Inferior parietal cortex (tissue), 1 donor: Measurements from ENCODE around the gene PTHLH.

ENCODE experiments used
- DNase-seq: peaks from one replicate; pipeline ENCODE4 v3.0.0-alpha.2; 2016; ENCODE audit errors: extremely low spot score

The PTHLH gene

GRCh38 chr12:27972721-27973120, at the start of gene PTHLH:
TSS of gene PTHLH (minus strand) at chr12:27972733. CDS start at chr12:27969494, 3,239 bp downstream.
- DNase-seq = no peak

DNA sequence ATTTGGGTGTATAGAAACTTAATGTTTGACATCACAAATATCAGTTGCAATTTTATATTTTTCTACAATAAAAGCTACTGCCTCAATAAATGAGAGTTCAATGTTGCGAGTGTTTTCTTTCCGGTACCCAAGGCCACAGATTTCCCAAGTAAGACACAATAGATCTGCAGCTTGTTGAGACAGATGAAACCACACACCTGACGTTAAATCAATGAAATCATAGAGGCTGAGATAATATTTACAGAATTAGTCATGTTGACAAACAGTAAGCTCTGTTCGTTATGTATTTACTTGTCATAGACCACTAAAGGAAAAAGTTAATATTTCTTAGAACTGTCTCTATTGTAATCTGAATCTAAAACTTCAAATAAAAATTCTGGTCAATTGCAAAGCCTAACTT, 49.2 kb upstream of the PTHLH start:
- DNase-seq = no peak

DNA sequence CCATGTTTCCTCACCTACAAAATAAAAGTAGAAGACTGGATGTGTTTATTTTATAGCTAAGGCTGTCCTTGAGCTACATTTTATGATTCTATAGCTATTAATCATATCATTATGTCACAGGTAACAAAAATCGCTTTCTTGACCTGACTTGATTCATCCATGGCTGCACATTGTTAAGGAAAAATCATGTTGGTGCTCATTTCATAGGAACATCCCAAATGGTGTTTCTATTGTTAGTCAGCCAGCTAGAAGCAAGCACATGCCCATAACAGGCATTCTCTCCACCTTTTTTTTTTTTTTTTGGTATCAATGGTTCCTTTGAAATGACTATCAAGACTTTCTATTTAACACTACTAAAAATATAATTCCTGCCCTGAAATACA, 45.3 kb upstream of the PTHLH start:
- DNase-seq = no peak

DNA sequence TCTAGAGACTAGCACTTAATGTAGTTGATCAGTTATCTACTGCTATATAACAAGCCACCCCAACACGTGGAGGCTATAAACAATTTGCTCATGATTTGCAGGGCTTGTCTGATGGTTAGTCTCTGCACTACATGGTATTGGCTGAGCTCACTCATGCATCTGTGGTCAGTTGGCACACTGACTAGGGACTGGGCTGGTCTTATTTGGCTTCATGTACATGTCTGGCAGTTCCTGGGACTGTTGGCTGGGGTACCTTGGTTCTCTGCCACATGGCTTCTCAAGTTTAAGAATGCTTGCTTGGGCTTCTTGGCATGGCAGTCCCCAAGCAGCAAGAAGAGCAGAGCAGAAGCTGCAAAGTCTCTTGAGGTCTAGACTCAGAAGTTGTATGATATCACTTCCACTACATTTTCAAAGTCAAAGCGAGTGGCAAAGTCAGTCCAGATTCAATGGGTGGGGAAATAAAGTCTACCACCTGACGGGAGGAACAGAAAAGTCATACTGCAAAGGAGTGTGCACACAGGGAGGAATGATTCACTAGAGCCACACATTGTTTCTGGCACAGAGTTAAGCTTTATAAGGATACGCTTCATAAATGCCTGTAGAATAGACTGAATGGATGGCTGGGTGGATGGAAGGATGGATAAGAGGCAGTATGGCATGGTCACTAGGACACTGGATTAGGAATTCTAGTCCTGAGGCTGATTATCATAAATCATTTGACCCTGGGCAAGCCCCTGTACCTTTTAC, 44.8 kb upstream of the PTHLH start:
- no peak for DNase-seq

DNA sequence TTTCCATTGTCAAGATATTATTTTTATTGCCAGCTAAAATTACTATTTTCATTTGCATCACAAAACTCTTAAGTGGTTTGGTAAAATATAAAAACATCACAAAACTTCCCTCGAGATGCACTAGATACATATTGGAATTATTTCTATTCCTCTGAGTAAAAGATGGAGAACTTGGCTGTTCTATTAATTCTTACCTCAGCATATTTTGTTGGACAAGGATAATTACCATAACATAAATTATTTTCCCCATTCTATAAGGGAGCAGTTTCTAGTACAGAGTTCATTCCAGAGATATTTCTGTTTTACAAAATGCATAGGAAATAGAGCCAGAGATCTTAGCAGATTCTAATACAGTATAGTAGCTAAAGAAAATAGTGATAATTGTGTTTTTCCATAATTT, 42.6 kb upstream of the PTHLH start:
- no peak for DNase-seq

- DNase-seq = no peak
Measured at GRCh38 chr12:28014196-28014595, 41.7 kb upstream of the PTHLH start.

DNA sequence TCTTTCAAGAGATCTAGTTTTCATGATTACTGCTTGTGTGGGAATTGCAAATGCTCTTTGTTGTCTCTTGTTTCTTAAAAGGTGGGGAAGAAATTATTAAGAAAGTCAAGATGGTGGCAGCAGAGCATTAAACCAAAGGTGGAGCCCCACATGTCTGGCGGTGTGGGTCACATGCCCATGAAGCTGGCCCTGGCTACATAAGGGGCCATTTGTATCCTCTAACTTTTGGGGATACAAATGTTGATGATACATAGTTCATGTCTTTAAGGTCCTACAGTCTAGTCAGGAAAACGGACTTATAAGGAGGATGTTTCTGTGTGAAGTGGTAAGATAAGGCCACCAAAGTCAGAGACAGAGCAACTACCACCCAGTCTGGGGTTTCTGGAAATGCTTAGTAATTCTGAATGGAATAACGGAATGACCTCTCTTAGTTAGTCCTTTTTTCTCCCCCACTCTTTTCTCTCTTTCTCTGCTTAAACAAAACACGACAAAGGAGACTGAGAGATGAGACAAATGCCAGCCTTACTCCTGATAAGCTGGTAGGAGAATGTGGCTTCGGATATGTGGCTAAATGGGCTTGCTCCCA, 39.9 kb upstream of the PTHLH start:
- no peak for DNase-seq

DNA sequence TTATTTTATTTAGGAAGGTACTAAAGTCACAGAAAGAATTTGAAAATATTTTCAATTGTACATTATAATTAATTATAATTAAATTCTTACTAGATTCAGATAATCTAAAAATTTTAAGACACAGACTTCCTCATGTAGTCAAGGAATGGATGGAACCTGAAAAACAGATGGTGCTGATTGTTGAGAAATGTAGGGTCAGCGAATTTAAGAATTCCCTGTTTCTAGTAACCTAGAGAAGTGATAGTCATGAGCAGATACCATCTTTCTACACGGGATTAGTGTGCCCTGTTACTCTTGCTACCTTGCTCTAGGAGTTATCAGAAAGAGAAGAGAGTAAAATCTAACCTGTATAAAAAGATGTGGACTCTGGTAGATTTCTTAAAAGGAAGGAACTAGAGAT, 37.5 kb upstream of the PTHLH start:
- no peak for DNase-seq

DNA sequence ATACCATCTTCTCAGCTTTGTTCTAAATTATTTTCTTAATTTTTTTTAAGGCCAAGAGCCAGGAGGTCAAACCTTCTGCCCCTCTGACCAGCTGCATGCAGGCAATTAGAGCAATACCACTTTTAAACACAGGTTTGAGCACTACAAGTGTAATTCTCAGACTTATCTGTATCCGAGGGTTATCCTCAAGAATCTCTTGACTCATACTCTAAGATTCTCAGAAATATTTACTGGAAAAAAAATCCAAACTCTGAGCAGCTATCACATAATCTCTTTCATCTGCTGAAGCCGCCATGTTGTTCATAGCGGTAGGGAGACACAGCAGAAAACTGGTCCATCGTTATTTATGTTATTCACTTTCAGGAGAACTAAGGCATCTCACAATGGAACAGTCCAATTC, 27.4 kb upstream of the PTHLH start:
- DNase-seq = no peak

DNA sequence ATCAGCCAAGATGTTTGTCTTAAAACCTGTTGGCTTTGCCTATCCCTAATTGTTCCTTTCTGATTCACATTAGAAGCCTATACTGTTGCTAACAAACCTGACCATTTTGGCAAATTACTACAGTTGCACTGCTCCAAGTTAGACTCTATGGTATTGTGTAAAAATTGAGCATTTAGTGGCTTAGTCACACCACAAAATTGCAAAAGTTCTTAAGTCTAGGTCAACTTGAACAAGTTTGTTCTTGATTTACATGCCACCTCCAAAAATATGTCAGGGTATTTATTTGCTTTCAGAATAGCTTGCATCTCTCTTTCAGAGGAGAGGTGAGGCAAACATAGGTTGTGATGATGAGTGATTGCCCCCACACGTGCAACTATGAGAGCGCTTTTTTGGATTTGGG, 27.0 kb upstream of the PTHLH start:
- DNase-seq = no peak

GRCh38 chr12:27998658-27999057, 26.1 kb upstream of the PTHLH start:
- no peak for DNase-seq

GRCh38 chr12:27998170-27998569, 25.6 kb upstream of the PTHLH start:
- no peak for DNase-seq

DNA sequence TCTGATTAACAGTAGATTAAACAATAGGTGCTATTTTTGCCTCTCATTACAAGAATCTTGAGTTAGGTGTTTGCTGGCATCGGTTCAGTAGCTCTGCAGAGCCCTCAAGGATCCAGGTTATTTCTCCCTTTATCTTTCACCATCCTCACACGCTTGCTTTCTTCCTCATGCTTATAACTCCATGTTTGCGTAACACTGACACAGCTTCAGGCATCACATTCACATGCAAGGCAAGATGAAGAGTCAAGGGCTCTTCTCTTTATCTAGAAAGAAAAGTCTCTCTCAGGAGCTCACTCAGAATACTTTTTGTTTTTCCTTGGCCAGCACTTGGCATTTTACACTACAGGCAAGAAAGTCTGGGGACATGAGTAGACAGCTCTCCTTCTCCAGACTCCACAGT, 24.2 kb upstream of the PTHLH start:
- DNase-seq = no peak

DNA sequence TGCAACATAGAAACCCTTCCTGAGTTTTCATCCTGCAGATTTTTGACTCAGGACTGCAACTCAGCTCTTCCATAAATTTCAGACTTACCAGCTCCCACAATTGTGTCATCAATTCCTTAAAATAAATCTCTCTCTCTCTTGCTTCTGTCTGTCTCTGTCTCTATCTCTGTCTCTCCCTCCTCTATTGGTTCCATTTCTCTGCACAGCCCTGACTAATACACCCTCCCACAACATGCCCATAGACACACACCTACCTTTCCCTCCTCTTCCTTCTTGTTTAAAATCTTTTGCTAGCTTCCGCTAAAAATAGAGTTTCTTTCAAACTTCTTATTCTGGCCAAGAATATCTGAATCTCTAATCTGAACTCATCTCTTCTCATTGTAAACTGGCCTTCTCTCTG, 22.9 kb upstream of the PTHLH start:
- DNase-seq = no peak

DNA sequence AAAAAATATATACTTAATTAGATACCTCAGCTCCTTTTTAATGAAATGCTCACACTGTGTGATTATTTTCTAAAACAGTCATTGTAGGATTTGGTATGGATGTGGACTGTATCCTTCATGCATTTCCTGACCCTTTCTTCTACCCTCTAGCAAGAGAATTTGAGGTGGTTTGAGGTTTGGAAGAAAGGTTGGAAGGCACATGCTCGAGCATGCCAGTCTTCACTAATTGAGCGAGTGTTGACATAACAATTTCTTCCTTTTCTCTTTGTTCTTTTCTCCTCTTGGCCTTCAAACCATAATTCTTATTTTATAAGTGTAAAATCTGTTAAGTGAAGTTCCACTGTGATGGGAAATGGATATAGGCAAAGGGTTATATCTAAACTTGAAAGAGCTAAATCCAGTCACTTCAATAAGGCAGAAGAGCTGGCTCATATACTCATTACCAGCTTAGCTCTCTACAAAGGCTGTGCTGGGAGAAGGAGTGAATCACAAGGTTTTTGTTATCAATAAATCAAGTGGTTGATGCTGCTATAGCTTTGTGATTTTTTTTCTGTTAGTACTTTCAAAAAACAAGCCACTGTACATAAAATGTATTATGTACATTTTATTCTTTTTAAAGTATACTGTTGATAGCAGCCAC, 16.2 kb upstream of the PTHLH start:
- no peak for DNase-seq

DNA sequence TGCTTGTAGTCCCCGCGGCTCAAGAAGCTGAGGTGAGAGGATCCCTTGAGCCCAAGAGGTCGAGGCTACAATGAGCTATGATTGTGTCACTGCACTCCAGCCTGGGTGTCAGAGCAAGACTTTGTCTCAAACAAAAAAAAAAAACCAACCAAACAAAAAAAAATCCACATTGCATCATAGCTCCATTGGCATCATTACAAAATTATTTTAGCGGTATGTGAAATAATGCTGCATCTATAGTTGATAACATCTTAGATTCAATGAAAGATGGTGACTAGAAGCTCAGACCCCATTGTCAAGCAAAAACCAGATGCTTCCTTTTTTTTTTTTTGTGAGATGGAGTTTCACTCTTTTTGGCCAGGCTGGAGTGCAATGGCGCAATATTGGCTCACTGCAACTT, 14.8 kb upstream of the PTHLH start:
- DNase-seq = no peak

GRCh38 chr12:27984275-27984674, 11.7 kb upstream of the PTHLH start:
- no peak for DNase-seq

- no peak for DNase-seq
Measured at GRCh38 chr12:27982951-27983350, 10.4 kb upstream of the PTHLH start.

DNA sequence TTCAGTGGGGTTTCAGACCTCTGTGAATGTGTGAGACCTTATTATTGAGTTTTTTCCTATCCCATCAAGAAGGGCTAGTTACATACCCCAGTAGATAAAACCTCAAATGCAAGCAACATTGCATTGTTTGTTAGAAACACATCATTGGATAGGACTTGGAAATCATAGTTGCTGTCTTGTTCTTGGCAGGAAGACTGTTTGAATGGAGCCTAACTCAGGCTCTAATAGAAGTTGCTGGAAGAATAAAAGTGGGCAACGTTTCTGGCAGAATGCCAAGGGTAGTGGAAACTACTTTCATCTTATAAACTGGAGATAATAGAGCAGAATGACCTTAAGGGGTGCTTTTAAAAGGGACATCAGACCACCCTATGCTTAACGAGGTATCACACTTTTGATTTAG, 9.9 kb upstream of the PTHLH start:
- DNase-seq = no peak

DNA sequence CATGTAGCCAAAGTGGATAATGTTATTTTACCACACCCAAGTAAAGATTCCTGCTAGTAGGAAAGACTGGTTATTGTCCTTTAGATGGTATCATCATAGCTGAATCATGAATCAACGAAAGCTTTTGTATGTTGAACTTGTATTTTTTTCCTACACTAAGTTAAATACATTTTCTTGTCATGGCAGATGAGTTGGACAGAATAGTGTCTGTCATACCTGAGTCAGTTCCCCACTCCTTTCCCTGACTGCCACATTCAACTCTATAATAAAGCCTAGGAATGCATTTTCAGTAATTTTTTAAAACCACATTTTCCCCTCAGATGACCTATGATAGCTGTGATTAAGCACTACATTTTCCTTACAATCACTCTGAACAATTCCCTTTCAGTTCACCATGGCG, 9.3 kb upstream of the PTHLH start:
- no peak for DNase-seq

GRCh38 chr12:27979145-27979544, 6.6 kb upstream of the PTHLH start:
- DNase-seq = no peak

GRCh38 chr12:27975222-27976136, 2.9 kb upstream of the PTHLH start:
- DNase-seq = no peak
